ENCODE measurements around the gene ID3.

DNA sequence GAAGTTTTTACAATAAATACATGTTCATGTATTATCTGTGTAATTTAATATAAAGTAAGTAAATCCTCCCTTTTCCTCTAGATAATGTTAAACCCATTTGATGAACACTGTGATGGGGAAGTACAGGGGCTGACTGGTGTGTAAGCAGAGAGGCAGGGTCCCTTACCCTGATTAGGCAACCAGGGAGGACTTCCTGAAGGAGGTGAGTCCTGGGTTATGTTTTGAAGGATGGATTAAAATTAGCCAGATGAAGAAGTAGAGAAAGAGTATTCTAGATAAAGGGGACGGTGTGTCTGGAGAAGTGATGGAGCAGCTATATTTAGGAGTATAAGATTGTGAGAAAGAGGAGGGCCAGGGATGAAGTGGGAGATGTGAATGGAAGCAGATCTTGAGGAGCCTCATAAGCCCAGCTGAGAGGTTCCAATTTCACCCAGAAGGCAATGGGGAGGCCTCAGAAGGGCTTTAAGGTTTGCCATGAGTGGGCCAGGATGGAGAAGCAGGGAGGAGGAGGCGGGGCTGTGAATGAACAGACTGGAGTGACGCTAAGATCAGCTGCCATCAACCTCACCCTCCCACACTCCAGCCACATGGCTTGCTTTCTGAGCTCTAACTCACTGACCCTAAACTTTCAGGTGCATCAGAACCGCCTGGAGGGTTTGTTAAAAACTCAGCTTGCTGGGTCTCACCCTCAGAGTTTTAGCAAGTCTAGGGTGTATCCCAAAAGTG lies 30.9 kb upstream of the ID3 start:
- TF ChIP-seq ZNF37A (tag by site-specific recombination; IDR thresholded peaks at IDR 0.05) (no peak), KLF16 (tag by site-specific recombination; IDR thresholded peaks at IDR 0.05) (no peak)

Measured in HEK293 (cell line).